WERI-Rb-1 (cell line): ENCODE results near the gene IL19.
A peak's percentile ranks its signal among the peaks of the same experiment; 100 is the strongest.

Source experiments
- DNase-seq: peaks from one replicate; pipeline ENCODE4 v3.0.0-alpha.2; 2020
- H3K27ac ChIP-seq: fragments of 250-450 bp; sonication (Bioruptor Pico); 2 replicates; pipeline ENCODE4 v1.5.1; 2020; ENCODE audit warnings: mild to moderate bottlenecking, moderate library complexity
- H3K27me3 ChIP-seq: fragments of 250-450 bp; sonication (Bioruptor Pico); 2 replicates; pipeline ENCODE4 v1.5.1; 2021; ENCODE audit warnings: mild to moderate bottlenecking, low read depth, moderate library complexity; ENCODE audit not compliant: insufficient read depth, severe bottlenecking
- H3K36me3 ChIP-seq: fragments of 250-450 bp; sonication (Bioruptor Pico); 2 replicates; pipeline ENCODE4 v1.5.1; 2020; ENCODE audit warnings: mild to moderate bottlenecking, moderate library complexity
- H3K4me3 ChIP-seq: 2 replicates; pipeline ENCODE4 v1.5.1; 2011; ENCODE audit warnings: low read depth, mild to moderate bottlenecking, control low read depth, low read length
- H3K9me3 ChIP-seq: fragments of 250-450 bp; sonication (Bioruptor Pico); 2 replicates; pipeline ENCODE4 v1.5.1; 2021; ENCODE audit warnings: mild to moderate bottlenecking, moderate library complexity; ENCODE audit not compliant: severe bottlenecking
- CTCF ChIP-seq: IDR thresholded peaks from 2 replicates; pipeline ENCODE4 v1.5.1; 2011; ENCODE audit warnings: low read depth, mild to moderate bottlenecking, control low read depth, inconsistent platforms, low read length

The IL19 gene

GRCh38 chr1:206816390-206817287 is 46.1 kb downstream of the IL19 start:
- Histone ChIP-seq H3K9me3 (peaks cover 10% of the 10 kb centered on the region), H3K27me3 (peaks cover 99% of the 10 kb centered on the region), H3K36me3 (no peaks in the 10 kb centered on the region), H3K4me3 (no peak overlapping the region), H3K27ac (no peak overlapping the region)
- TF ChIP-seq CTCF = no peak
- DNase-seq = no peak

DNA sequence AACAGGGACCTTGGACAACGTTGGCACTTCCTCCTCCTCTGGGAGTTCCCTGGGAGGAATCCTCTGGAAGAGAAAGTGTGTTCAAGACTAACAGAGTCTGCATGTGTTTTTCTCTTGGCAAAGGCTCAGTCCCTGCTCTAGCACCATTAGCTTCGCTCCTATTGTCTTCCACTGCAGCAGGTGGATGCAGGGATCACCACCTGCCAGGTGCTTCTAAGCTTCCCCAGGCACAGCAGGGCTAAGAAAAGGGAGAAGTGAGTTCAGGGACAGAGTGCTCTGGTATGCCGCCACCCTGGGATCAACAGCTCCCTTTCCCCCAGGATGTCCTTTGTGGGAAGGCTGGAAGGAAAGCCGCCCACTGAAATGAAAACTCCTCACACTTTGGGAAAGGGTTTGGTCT is 50.9 kb downstream of the IL19 start:
- DNase-seq = no peak
- TF ChIP-seq CTCF = no peak
- H3K27ac ChIP-seq = no peak overlapping the region
- H3K9me3 ChIP-seq = peaks cover 18% of the 10 kb centered on the region
- no peak overlapping the region for H3K4me3 ChIP-seq
- H3K27me3 ChIP-seq = peaks cover 100% of the 10 kb centered on the region
- H3K36me3 ChIP-seq = no peaks in the 10 kb centered on the region

GRCh38 chr1:206823727-206824126 is 53.2 kb downstream of the IL19 start:
- no peaks in the 10 kb centered on the region for H3K36me3 ChIP-seq
- H3K27me3 ChIP-seq = peaks cover 92% of the 10 kb centered on the region
- H3K27ac ChIP-seq = no peak overlapping the region
- DNase-seq = no peak
- no peak overlapping the region for H3K4me3 ChIP-seq
- H3K9me3 ChIP-seq = peaks cover 21% of the 10 kb centered on the region
- no peak for TF ChIP-seq CTCF

GRCh38 chr1:206824331-206824730 is 53.8 kb downstream of the IL19 start:
- Histone ChIP-seq H3K27ac (no peak overlapping the region), H3K27me3 (peaks cover 92% of the 10 kb centered on the region), H3K4me3 (no peak overlapping the region), H3K36me3 (no peaks in the 10 kb centered on the region), H3K9me3 (peaks cover 21% of the 10 kb centered on the region)
- no peak for DNase-seq
- no peak for TF ChIP-seq CTCF

DNA sequence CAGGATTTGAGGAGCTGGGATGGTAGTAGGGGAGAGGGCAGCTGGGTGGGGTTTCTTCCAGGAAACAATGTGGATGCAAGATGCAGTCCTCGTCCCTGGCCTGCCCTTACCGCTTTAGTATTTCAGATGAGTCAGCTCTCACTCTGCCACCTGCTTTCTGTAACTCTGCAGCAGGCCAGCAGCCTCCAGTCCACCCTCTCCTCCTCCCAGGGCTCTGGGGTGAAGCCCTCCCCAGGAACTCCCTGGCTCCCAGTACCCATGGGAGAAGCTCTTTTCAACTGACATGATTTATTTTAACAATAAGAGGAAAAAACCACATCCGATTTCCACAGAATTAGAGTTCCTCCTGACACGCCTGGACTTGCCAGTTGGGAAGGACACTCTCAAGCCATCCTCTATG is 55.8 kb downstream of the IL19 start:
- Histone ChIP-seq H3K27ac (no peak overlapping the region), H3K27me3 (peaks cover 92% of the 10 kb centered on the region), H3K36me3 (no peaks in the 10 kb centered on the region), H3K9me3 (peaks cover 27% of the 10 kb centered on the region), H3K4me3 (no peak overlapping the region)
- no peak for TF ChIP-seq CTCF
- peak; percentile 37 for DNase-seq
